SK-N-SH (cell line): ENCODE results near the gene DBNL.

Source experiments
- EP300 ChIP-seq, 2 experiments: IDR thresholded peaks; 2 replicates each; pipeline versions ENCODE4 v1.4.0 to v1.6.1; 2012; ENCODE audit warnings: borderline replicate concordance in 1 of 2, low read depth in 1 of 2, low read length in 1 of 2
- EZH2phosphoT487 ChIP-seq: fragments of 200-600 bp; sonication (generic); IDR thresholded peaks from 2 replicates; pipeline ENCODE4 v1.6.1; 2017; ENCODE audit warnings: low read depth, mixed run types, mild to moderate bottlenecking, antibody characterized with exemption, moderate library complexity, borderline replicate concordance
- GABPA ChIP-seq: IDR thresholded peaks from 2 replicates; pipeline ENCODE4 v1.4.0; 2012; ENCODE audit warnings: low read depth, mild to moderate bottlenecking
- REST ChIP-seq: IDR thresholded peaks from 2 replicates; pipeline ENCODE4 v1.6.1; 2012; ENCODE audit warnings: mild to moderate bottlenecking, low read depth, low read length, moderate library complexity
- TF ChIP-seq, protein P1 (sequence below): fragments of 200-600 bp; sonication (generic); IDR thresholded peaks from 2 replicates; pipeline ENCODE4 v1.6.1; 2017; ENCODE audit warnings: antibody characterized with exemption, mild to moderate bottlenecking, moderate library complexity

DNA sequence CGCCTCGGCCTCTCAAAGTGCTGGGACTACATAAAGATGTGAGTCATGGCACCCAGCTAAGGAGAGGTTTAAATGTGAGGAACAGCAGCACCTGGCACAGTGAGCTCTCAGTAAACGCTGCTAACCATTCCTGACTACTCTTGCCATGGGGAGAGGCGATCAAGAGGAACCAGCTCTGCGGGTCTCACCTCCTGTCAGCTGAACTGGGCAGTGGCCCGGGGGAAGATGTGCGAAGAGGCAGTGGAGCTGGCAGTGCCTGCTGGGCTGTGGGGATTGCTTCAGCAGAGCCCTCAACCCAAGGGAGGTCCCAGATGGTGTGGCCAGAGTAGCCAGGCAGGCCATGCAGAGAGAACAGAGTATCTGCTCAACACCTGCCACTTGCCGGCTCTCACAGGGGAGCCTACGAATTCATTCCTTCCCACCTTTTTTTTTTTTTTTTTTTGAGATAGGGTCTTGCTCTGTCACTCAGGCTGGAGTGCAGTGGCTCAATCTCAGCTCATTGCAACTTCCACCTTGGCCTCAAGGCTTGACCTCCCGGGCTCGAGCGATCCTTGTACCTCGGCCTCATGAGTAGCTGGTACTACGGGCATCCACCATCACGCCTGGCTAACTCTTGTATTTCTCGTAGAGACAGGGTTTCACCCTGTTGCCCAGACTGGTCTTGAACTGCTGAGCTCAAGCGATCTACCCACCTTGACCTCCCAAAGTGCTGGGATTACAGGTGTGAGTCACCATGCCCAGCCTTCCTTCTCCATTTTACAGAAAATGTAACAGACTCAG, 31.0 kb downstream of the DBNL start:
- no peak for TF ChIP-seq EZH2phosphoT487
- TF ChIP-seq, protein P1, sequence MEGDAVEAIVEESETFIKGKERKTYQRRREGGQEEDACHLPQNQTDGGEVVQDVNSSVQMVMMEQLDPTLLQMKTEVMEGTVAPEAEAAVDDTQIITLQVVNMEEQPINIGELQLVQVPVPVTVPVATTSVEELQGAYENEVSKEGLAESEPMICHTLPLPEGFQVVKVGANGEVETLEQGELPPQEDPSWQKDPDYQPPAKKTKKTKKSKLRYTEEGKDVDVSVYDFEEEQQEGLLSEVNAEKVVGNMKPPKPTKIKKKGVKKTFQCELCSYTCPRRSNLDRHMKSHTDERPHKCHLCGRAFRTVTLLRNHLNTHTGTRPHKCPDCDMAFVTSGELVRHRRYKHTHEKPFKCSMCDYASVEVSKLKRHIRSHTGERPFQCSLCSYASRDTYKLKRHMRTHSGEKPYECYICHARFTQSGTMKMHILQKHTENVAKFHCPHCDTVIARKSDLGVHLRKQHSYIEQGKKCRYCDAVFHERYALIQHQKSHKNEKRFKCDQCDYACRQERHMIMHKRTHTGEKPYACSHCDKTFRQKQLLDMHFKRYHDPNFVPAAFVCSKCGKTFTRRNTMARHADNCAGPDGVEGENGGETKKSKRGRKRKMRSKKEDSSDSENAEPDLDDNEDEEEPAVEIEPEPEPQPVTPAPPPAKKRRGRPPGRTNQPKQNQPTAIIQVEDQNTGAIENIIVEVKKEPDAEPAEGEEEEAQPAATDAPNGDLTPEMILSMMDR: no peak
- no peak for TF ChIP-seq EP300 (IDR thresholded peaks at IDR 0.05; ENCODE audit: borderline replicate concordance in 1 of 2, low read depth in 1 of 2, low read length in 1 of 2)
- no peak for TF ChIP-seq GABPA
- no peak for TF ChIP-seq REST
